Caco-2 (cell line): Measurements from ENCODE around the gene ARHGAP15. TPM values are rescaled to one million over a fixed set of nuclear protein-coding genes. Genes with fewer than 3 reads are reported as not detected.

Source experiments
- BruUV-seq: library from RNA; stranded (reverse); fragments of 400-500 nt; replicated peaks from 2 replicates; lab custom pipeline; 2021; lab: Mats Ljungman, UMichigan
- CTCF ChIA-PET: fragments of 300-600 bp; sonication (Branson Sonifier 250); formaldehyde crosslinking; loops from one replicate; lab custom pipeline; 2022; ENCODE audit warnings: antibody characterized with exemption; lab: Charles Lee
- POLR2A ChIA-PET: fragments of 300-600 bp; sonication (Branson Sonifier 250); formaldehyde crosslinking; loops from one replicate; lab custom pipeline; 2022; ENCODE audit warnings: antibody characterized with exemption; lab: Charles Lee
- DNase-seq, 2 experiments: peaks; one replicate each; pipeline versions ENCODE4 v3.0.0 to v3.0.0-alpha.2; 2020 to 2022
- H3K27me3 ChIP-seq: replicated peaks from 2 replicates; pipeline ENCODE4 v1.6.0; 2011; ENCODE audit warnings: low read length; ENCODE audit not compliant: control insufficient read depth, insufficient read depth
- H3K36me3 ChIP-seq: 2 replicates; pipeline ENCODE4 v1.5.1; 2011; ENCODE audit warnings: low read length; ENCODE audit not compliant: control insufficient read depth, insufficient read depth
- H3K4me1 ChIP-seq: fragments of 250-450 bp; sonication (Bioruptor Pico); 2 replicates; pipeline ENCODE4 v1.5.1; 2020; ENCODE audit warnings: mild to moderate bottlenecking
- H3K4me3 ChIP-seq: 2 replicates; pipeline ENCODE4 v1.5.1; 2011; ENCODE audit warnings: low read depth, mild to moderate bottlenecking, control low read depth, low read length
- H3K9me3 ChIP-seq: fragments of 250-450 bp; sonication (Bioruptor Pico); 2 replicates; pipeline ENCODE4 v1.5.1; 2020; ENCODE audit warnings: mild to moderate bottlenecking, moderate library complexity
- H3K27ac Mint-ChIP-seq: one replicate; pipeline ENCODE4 v1.8.0; 2022; ENCODE audit warnings: mixed read lengths; ENCODE audit not compliant: unreplicated experiment
- H3K27me3 Mint-ChIP-seq: one replicate; pipeline ENCODE4 v1.8.0; 2022; ENCODE audit warnings: mixed read lengths; ENCODE audit not compliant: insufficient read depth, unreplicated experiment
- H3K36me3 Mint-ChIP-seq: one replicate; pipeline ENCODE4 v1.8.0; 2022; ENCODE audit warnings: mild to moderate bottlenecking, mixed read lengths; ENCODE audit not compliant: insufficient read depth, unreplicated experiment
- H3K4me1 Mint-ChIP-seq: one replicate; pipeline ENCODE4 v1.8.0; 2022; ENCODE audit warnings: low read depth, mixed read lengths; ENCODE audit not compliant: unreplicated experiment
- H3K4me3 Mint-ChIP-seq: one replicate; pipeline ENCODE4 v1.8.0; 2022; ENCODE audit warnings: mild to moderate bottlenecking, moderate library complexity, mixed read lengths; ENCODE audit not compliant: unreplicated experiment
- H3K9me3 Mint-ChIP-seq: one replicate; pipeline ENCODE4 v1.8.0; 2022; ENCODE audit warnings: mixed read lengths; ENCODE audit not compliant: unreplicated experiment
- intact Hi-C: fragments of 100-400 bp; cut with micrococcal nuclease; formaldehyde crosslinking; loops from one replicate; pipeline ENCODE4 v1.10.0; 2022; ENCODE audit not compliant: unreplicated experiment
- total RNA-seq: library from RNA; stranded (reverse); gene quantifications from 2 replicates; pipeline ENCODE4 v1.2.3, GENCODE V29; 2022
- TF ChIP-seq, protein P1 (sequence below), 2 experiments: fragments of 200-600 bp in 1 of 2; IDR thresholded peaks; 1 replicate in 1 of 2; 2 replicates in 1 of 2; pipeline versions ENCODE4 v1.5.1 to v1.8.0; 2011 to 2022; ENCODE audit warnings: antibody characterized with exemption in 1 of 2, control low read depth in 1 of 2, inconsistent platforms in 1 of 2, low read depth in 1 of 2, low read length in 1 of 2, mild to moderate bottlenecking in 1 of 2, moderate library complexity in 1 of 2; ENCODE audit not compliant: insufficient read depth in 1 of 2, severe bottlenecking in 1 of 2, unreplicated experiment in 1 of 2

Gene ARHGAP15
- total RNA-seq, 1 experiment from 2014 or later, result not detected

DNA sequence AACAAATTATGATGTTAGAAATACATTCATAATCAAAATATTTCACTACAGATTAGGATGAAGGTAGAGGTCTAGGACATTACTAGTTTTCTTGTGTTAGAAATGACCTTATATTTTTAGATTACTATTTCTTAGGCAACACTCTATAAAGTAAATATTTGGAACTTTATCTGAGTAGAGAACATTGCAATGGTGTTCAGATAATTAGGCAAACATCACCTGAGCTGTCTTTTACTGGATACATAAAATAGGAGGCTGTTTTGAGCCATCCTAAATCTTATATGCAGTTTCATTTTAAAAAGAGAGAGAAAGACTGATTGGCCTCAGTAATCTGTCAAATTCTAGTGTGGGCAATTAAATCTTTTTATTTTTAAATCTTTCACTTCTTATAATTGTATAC, 304.6 kb downstream of the ARHGAP15 start:
- DNase-seq, result no peak
- intact Hi-C loops, result no loop called here
- H3K27me3 ChIP-seq, result no peaks in the 10 kb centered on the region
- H3K4me3 Mint-ChIP-seq, result no peak overlapping the region
- H3K27ac Mint-ChIP-seq, result no peak overlapping the region
- H3K4me1 ChIP-seq, result no peaks in the 10 kb centered on the region
- CTCF ChIA-PET, result no interaction called here
- no peaks in the 10 kb centered on the region for H3K4me1 Mint-ChIP-seq
- H3K27me3 Mint-ChIP-seq, result peaks cover 3% of the 10 kb centered on the region
- no peaks in the 10 kb centered on the region for H3K36me3 ChIP-seq
- H3K9me3 Mint-ChIP-seq, result no peaks in the 10 kb centered on the region
- BruUV-seq, result no TSS peak
- TF ChIP-seq, protein P1, sequence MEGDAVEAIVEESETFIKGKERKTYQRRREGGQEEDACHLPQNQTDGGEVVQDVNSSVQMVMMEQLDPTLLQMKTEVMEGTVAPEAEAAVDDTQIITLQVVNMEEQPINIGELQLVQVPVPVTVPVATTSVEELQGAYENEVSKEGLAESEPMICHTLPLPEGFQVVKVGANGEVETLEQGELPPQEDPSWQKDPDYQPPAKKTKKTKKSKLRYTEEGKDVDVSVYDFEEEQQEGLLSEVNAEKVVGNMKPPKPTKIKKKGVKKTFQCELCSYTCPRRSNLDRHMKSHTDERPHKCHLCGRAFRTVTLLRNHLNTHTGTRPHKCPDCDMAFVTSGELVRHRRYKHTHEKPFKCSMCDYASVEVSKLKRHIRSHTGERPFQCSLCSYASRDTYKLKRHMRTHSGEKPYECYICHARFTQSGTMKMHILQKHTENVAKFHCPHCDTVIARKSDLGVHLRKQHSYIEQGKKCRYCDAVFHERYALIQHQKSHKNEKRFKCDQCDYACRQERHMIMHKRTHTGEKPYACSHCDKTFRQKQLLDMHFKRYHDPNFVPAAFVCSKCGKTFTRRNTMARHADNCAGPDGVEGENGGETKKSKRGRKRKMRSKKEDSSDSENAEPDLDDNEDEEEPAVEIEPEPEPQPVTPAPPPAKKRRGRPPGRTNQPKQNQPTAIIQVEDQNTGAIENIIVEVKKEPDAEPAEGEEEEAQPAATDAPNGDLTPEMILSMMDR (IDR thresholded peaks at IDR 0.05; ENCODE audit: insufficient read depth in 1 of 2, low read depth in 1 of 2, low read length in 1 of 2, severe bottlenecking in 1 of 2, unreplicated experiment in 1 of 2), result no peak
- H3K36me3 Mint-ChIP-seq, result no peaks in the 10 kb centered on the region
- POLR2A ChIA-PET, result no interaction called here
- no peak overlapping the region for H3K4me3 ChIP-seq
- no peaks in the 10 kb centered on the region for H3K9me3 ChIP-seq

DNA sequence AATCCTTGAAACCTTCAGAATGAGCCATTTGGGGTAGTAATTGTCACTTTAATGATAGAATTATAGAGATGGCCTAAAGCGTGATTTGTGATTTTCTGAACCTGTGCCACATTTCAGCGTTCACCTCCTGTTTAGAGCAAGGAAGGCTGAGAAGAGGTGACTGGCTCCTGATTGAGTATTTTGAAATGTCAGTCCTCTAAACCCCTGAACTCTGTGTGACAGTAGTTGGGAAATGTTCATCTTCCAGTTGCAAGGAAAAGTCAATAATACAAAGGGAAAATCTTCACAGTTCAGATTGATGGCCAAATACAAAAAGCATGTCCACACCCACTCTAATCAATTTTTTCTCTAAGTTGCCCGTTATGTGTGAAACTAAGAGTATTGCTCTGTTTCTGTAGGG, 305.2 kb downstream of the ARHGAP15 start:
- Mint-ChIP-seq H3K4me3 (no peak overlapping the region), H3K27me3 (peaks cover 3% of the 10 kb centered on the region), H3K27ac (no peak overlapping the region), H3K4me1 (no peaks in the 10 kb centered on the region), H3K36me3 (no peaks in the 10 kb centered on the region), H3K9me3 (no peaks in the 10 kb centered on the region)
- H3K9me3 ChIP-seq, result no peaks in the 10 kb centered on the region
- H3K36me3 ChIP-seq, result no peaks in the 10 kb centered on the region
- ChIA-PET CTCF (no interaction called here), POLR2A (no interaction called here)
- intact Hi-C loops, result no loop called here
- no peak overlapping the region for H3K4me3 ChIP-seq
- H3K27me3 ChIP-seq, result no peaks in the 10 kb centered on the region
- BruUV-seq, result no TSS peak
- TF ChIP-seq, protein P1 (IDR thresholded peaks at IDR 0.05; ENCODE audit: insufficient read depth in 1 of 2, low read depth in 1 of 2, low read length in 1 of 2, severe bottlenecking in 1 of 2, unreplicated experiment in 1 of 2), result no peak
- H3K4me1 ChIP-seq, result no peaks in the 10 kb centered on the region
- DNase-seq, result no peak

DNA sequence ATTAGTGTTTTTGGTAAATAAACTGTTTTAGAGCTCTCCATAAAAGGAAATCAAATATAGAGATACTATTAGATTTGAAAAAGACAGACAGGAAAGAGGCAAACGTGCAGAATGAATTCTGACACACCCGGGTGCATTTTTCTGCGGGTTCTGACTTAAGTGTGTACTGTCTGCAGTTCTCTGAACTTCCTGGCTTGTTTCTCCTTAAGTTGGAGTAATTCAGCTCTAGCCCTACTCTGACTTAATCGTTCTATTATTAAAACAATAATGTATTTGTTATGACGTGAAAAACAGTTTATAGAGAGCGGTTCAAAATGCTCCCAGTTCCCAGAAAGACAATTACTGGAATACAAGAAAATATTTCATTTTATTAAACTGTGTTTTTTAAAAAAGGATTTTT, 305.9 kb downstream of the ARHGAP15 start:
- intact Hi-C loops, result no loop called here
- Mint-ChIP-seq H3K27ac (no peak overlapping the region), H3K27me3 (peaks cover 3% of the 10 kb centered on the region), H3K4me1 (no peaks in the 10 kb centered on the region), H3K4me3 (no peak overlapping the region), H3K36me3 (no peaks in the 10 kb centered on the region), H3K9me3 (no peaks in the 10 kb centered on the region)
- Histone ChIP-seq H3K4me3 (no peak overlapping the region), H3K9me3 (no peaks in the 10 kb centered on the region), H3K27me3 (no peaks in the 10 kb centered on the region), H3K4me1 (no peaks in the 10 kb centered on the region), H3K36me3 (no peaks in the 10 kb centered on the region)
- TF ChIP-seq, protein P1 (IDR thresholded peaks at IDR 0.05; ENCODE audit: insufficient read depth in 1 of 2, low read depth in 1 of 2, low read length in 1 of 2, severe bottlenecking in 1 of 2, unreplicated experiment in 1 of 2), result no peak
- no peak for DNase-seq
- CTCF ChIA-PET, result no interaction called here
- BruUV-seq, result no TSS peak
- POLR2A ChIA-PET, result no interaction called here
